Measurements from ENCODE around the gene IL16.

Gene IL16

GRCh38 chr15:81335631-81336030, 139.0 kb downstream of the IL16 start:
- Histone ChIP-seq H3K9me3 (ENCODE audit: insufficient read depth, low read length) (no peaks in the 10 kb centered on the region), H4K20me1 (ENCODE audit: low read depth, low read length) (no peaks in the 10 kb centered on the region)
- TF ChIP-seq EZH2phosphoT487 (conservative IDR thresholded peaks at IDR 0.05; ENCODE audit: low read length): no peak
- TF ChIP-seq CTCF (IDR thresholded peaks at IDR 0.05; ENCODE audit: insufficient read depth, low read length, poor library complexity, severe bottlenecking): no peak

GRCh38 chr15:81336568-81336967, 139.9 kb downstream of the IL16 start:
- no peaks in the 10 kb centered on the region for H3K36me3 ChIP-seq (ENCODE audit: low read length)
- no peak overlapping the region for H3K27ac ChIP-seq (ENCODE audit: low read depth, low read length)
- H3K79me2 ChIP-seq (ENCODE audit: insufficient read depth, low read length): no peaks in the 10 kb centered on the region
- no peaks in the 10 kb centered on the region for H3K9me3 ChIP-seq (ENCODE audit: insufficient read depth, low read length)
- no peaks in the 10 kb centered on the region for H3K9me2 ChIP-seq (replicated peaks; ENCODE audit: insufficient read depth, low read length)
- H3K4me2 ChIP-seq (ENCODE audit: low read depth, low read length, poor library complexity, severe bottlenecking): no peak overlapping the region
- no peak overlapping the region for H2AFZ ChIP-seq (ENCODE audit: low read depth, low read length, severe bottlenecking)
- H3K4me3 ChIP-seq (ENCODE audit: insufficient read depth, low read length, poor library complexity, severe bottlenecking): no peak overlapping the region
- TF ChIP-seq EZH2phosphoT487 (conservative IDR thresholded peaks at IDR 0.05; ENCODE audit: low read length) (no peak), CTCF (IDR thresholded peaks at IDR 0.05; ENCODE audit: insufficient read depth, low read length, poor library complexity, severe bottlenecking) (peak; percentile 40)
- H3F3A ChIP-seq (ENCODE audit: insufficient read depth): no peaks in the 10 kb centered on the region
- no peaks in the 10 kb centered on the region for H3K27me3 ChIP-seq (ENCODE audit: low read length)
- no peak overlapping the region for H3K9ac ChIP-seq (ENCODE audit: low read length)
- H4K20me1 ChIP-seq (ENCODE audit: low read depth, low read length): no peaks in the 10 kb centered on the region

More at GRCh38 chr15:81335631-81336030, 139.0 kb downstream of the IL16 start:
- Histone ChIP-seq H3K9me2 (replicated peaks; ENCODE audit: insufficient read depth, low read length) (no peaks in the 10 kb centered on the region), H3K9ac (ENCODE audit: low read length) (no peak overlapping the region), H3K36me3 (ENCODE audit: low read length) (no peaks in the 10 kb centered on the region), H2AFZ (ENCODE audit: low read depth, low read length, severe bottlenecking) (no peak overlapping the region), H3K27me3 (ENCODE audit: low read length) (no peaks in the 10 kb centered on the region), H3K4me3 (ENCODE audit: insufficient read depth, low read length, poor library complexity, severe bottlenecking) (no peak overlapping the region), H3F3A (ENCODE audit: insufficient read depth) (no peaks in the 10 kb centered on the region), H3K27ac (ENCODE audit: low read depth, low read length) (no peak overlapping the region), H3K79me2 (ENCODE audit: insufficient read depth, low read length) (no peaks in the 10 kb centered on the region), H3K4me2 (ENCODE audit: low read depth, low read length, poor library complexity, severe bottlenecking) (no peak overlapping the region)

- TF ChIP-seq EZH2phosphoT487 (conservative IDR thresholded peaks at IDR 0.05; ENCODE audit: low read length): no peak
- TF ChIP-seq CTCF (IDR thresholded peaks at IDR 0.05; ENCODE audit: insufficient read depth, low read length, poor library complexity, severe bottlenecking): no peak
- H4K20me1 ChIP-seq (ENCODE audit: low read depth, low read length): no peaks in the 10 kb centered on the region
- no peak overlapping the region for H3K4me2 ChIP-seq (ENCODE audit: low read depth, low read length, poor library complexity, severe bottlenecking)
- no peaks in the 10 kb centered on the region for H3F3A ChIP-seq (ENCODE audit: insufficient read depth)
- no peaks in the 10 kb centered on the region for H3K27me3 ChIP-seq (ENCODE audit: low read length)
- no peak overlapping the region for H3K27ac ChIP-seq (ENCODE audit: low read depth, low read length)
- H3K9me2 ChIP-seq (replicated peaks; ENCODE audit: insufficient read depth, low read length): no peaks in the 10 kb centered on the region
- no peak overlapping the region for H3K9ac ChIP-seq (ENCODE audit: low read length)
- no peaks in the 10 kb centered on the region for H3K9me3 ChIP-seq (ENCODE audit: insufficient read depth, low read length)
- H3K4me3 ChIP-seq (ENCODE audit: insufficient read depth, low read length, poor library complexity, severe bottlenecking): no peak overlapping the region
- H3K36me3 ChIP-seq (ENCODE audit: low read length): no peaks in the 10 kb centered on the region
- no peak overlapping the region for H2AFZ ChIP-seq (ENCODE audit: low read depth, low read length, severe bottlenecking)
- no peaks in the 10 kb centered on the region for H3K79me2 ChIP-seq (ENCODE audit: insufficient read depth, low read length)
Observed at GRCh38 chr15:81337241-81337640, 140.6 kb downstream of the IL16 start.

All from SU-DHL-6 (cell line).